K562 (cell line): ENCODE results near the gene HMG20B. TPM values are rescaled to one million over a fixed set of nuclear protein-coding genes. Genes with fewer than 3 reads are reported as not detected.

Source experiments
- ATAC-seq: fragments of 200-7000 bp; cut with Tn5 transposase; 3 replicates; pipeline ENCODE4 v1.9.1; 2020; ENCODE audit warnings: moderate library complexity
- BruUV-seq: library from RNA; stranded (reverse); fragments of 400-500 nt; replicated peaks from 2 replicates; lab custom pipeline; 2021; lab: Mats Ljungman, UMichigan
- CTCF ChIA-PET: fragments of 300-600 bp; formaldehyde crosslinking; extraction: SDS; loops from one replicate; lab custom pipeline; 2021; ENCODE audit warnings: low intra/inter-chr PET ratio; lab: Yijun Ruan, JAX
- POLR2A ChIA-PET: fragments of 300-600, 350-650 bp; sonication (Branson Sonifier 250); formaldehyde crosslinking; extraction: SDS; loops from one replicate; lab custom pipeline; 2021; ENCODE audit warnings: antibody characterized with exemption, inconsistent platforms; lab: Yijun Ruan, JAX
- DNase-seq, 4 experiments: peaks; one replicate each; pipeline versions ENCODE4 v3.0.0 to v3.0.0-alpha.2; 2011 to 2018; ENCODE audit warnings: low spot score in 3 of 4, mixed read lengths in 3 of 4; ENCODE audit errors: extremely low read depth in 1 of 4
- FAIRE-seq: peaks from 2 replicates; lab custom pipeline; 2011; peaks lifted over from hg19 to GRCh38; lab: Jason Lieb, UNC
- H2AFZ ChIP-seq: 2 replicates; pipeline ENCODE4 v1.6.0; 2011; ENCODE audit warnings: low read depth, low read length, control low read depth, inconsistent platforms
- H3K27ac ChIP-seq: fragments of 200-600 bp; 3 replicates; pipeline ENCODE4 v1.8.0; 2011; ENCODE audit warnings: low read depth, mild to moderate bottlenecking, control low read depth, inconsistent platforms, low read length, moderate library complexity, mixed read lengths; ENCODE audit errors: extremely low read depth
- H3K27me3 ChIP-seq, 2 experiments: fragments of 300-600 bp in 1 of 2; 2 replicates in 1 of 2; 3 replicates in 1 of 2; pipeline versions ENCODE4 v1.6.0 to v1.8.0; 2011; ENCODE audit warnings: inconsistent platforms in 2 of 2, low read length in 2 of 2, mild to moderate bottlenecking in 1 of 2, mixed read lengths in 1 of 2, moderate library complexity in 1 of 2; ENCODE audit not compliant: control insufficient read depth in 2 of 2, insufficient read depth in 2 of 2
- H3K36me3 ChIP-seq: fragments of 300-600 bp; 3 replicates; pipeline ENCODE4 v1.8.0; 2011; ENCODE audit warnings: mild to moderate bottlenecking, low read length, inconsistent platforms; ENCODE audit not compliant: control insufficient read depth, insufficient read depth
- H3K4me1 ChIP-seq, 2 experiments: fragments of 200-600 bp in 1 of 2; replicated peaks in 1 of 2; 2 replicates in 1 of 2; 3 replicates in 1 of 2; pipeline versions ENCODE4 v1.5.1 to v1.8.0; 2011; ENCODE audit warnings: inconsistent platforms in 2 of 2, low read length in 2 of 2, mild to moderate bottlenecking in 1 of 2, mixed read lengths in 1 of 2, moderate library complexity in 1 of 2; ENCODE audit not compliant: control insufficient read depth in 2 of 2, insufficient read depth in 2 of 2
- H3K4me2 ChIP-seq: 2 replicates; pipeline ENCODE4 v1.6.1; 2011; ENCODE audit warnings: low read length, control low read depth, inconsistent platforms, mixed read lengths; ENCODE audit not compliant: insufficient read depth
- H3K4me3 ChIP-seq: fragments of 200-600 bp; sonication (generic), shearing (Covaris generic); 2 replicates; pipeline ENCODE4 v1.5.1; 2016; ENCODE audit warnings: control low read depth, inconsistent platforms
- H3K79me2 ChIP-seq: fragments of 200-600 bp; 3 replicates; pipeline ENCODE4 v1.8.0; 2011; ENCODE audit warnings: low read length, inconsistent platforms; ENCODE audit not compliant: control insufficient read depth, insufficient read depth
- H3K9ac ChIP-seq, 2 experiments: 2 replicates each; pipeline versions ENCODE4 v1.6.0 to v1.6.1; 2011; ENCODE audit warnings: low read depth in 2 of 2, low read length in 2 of 2, control low read depth in 1 of 2, inconsistent platforms in 1 of 2, mild to moderate bottlenecking in 1 of 2, mixed read lengths in 1 of 2; ENCODE audit not compliant: insufficient read depth in 1 of 2
- H3K9me1 ChIP-seq: one replicate; pipeline ENCODE4 v1.6.0; 2011; ENCODE audit warnings: inconsistent platforms, mild to moderate bottlenecking, low read length, moderate library complexity; ENCODE audit not compliant: control insufficient read depth, insufficient read depth
- H3K9me3 ChIP-seq: replicated peaks from 2 replicates; pipeline ENCODE4 v1.5.1; 2011; ENCODE audit warnings: low read depth, low read length, inconsistent platforms; ENCODE audit not compliant: control insufficient read depth, insufficient read depth
- H4K20me1 ChIP-seq: replicated peaks from 2 replicates; pipeline ENCODE4 v1.6.1; 2011; ENCODE audit warnings: low read length, inconsistent platforms, mixed read lengths; ENCODE audit not compliant: control insufficient read depth, insufficient read depth
- POLR2G ChIP-seq: fragments of 200-400 bp; formaldehyde crosslinking; IDR thresholded peaks from 2 replicates; pipeline ENCODE4 v1.6.1; 2017; ENCODE audit warnings: low read depth, mild to moderate bottlenecking, antibody characterized with exemption, low read length, moderate library complexity
- REST ChIP-seq, 2 experiments: fragments of 450-650 bp; formaldehyde crosslinking in 1 of 2; IDR thresholded peaks; 2 replicates each; pipeline versions ENCODE4 v1.4.0 to v1.6.1; 2014 to 2020; ENCODE audit warnings: mild to moderate bottlenecking in 2 of 2, borderline replicate concordance in 1 of 2, low read depth in 1 of 2
- SNRNP70 ChIP-seq: fragments of 200-400 bp; formaldehyde crosslinking; optimal IDR thresholded peaks from 2 replicates; pipeline ENCODE3; 2017; ENCODE audit warnings: low read depth, low read length
- ZNF174 ChIP-seq: fragments of 250-450 bp; sonication (Bioruptor Pico); IDR thresholded peaks from 2 replicates; pipeline ENCODE4 v1.4.0; 2020; ENCODE audit warnings: mild to moderate bottlenecking
- WGBS: fragments of 100-300 bp; shearing (Covaris generic); methylation state at CpG from one replicate; pipeline ENCODE4 v1.1.6; 2016; ENCODE audit warnings: low coverage, mixed read lengths; ENCODE audit not compliant: insufficient coverage; ENCODE audit errors: missing lambda C conversion rate; 5-methylcytosine and 5-hydroxymethylcytosine counted together
- in situ Hi-C: fragments of 300-500 bp; cut with MboI; formaldehyde crosslinking; loops from 4 replicates; pipeline ENCODE4 v1.15.0; 2018; ENCODE audit warnings: inconsistent platforms, mixed read lengths
- intact Hi-C: fragments of 100-400 bp; cut with micrococcal nuclease; formaldehyde crosslinking; loops from 2 replicates; pipeline ENCODE4 v1.14.2; 2022
- polyA plus RNA-seq, 8 experiments: library from polyadenylated mRNA; depleted of rRNA in 4 of 8; stranded (reverse) in 5 of 8; unstranded in 3 of 8; fragments of >200 nt; fragmentation: Nextera tagmentation in 2 of 8; fragmentation: Illumina TruSeq in 1 of 8; extraction: Ambion mirVana in 2 of 8; extraction: Trizol in 1 of 8; gene quantifications; 2 replicates each; pipeline versions ENCODE4 v1.2.1 to v1.2.3, GENCODE V29; 2011 to 2014; ENCODE audit warnings: inconsistent platforms in 1 of 8, missing spikeins in 1 of 8
- total RNA-seq, 7 experiments: library from RNA; depleted of rRNA in 6 of 7; stranded (reverse); fragments of >200 nt in 6 of 7; fragmentation: Illumina TruSeq in 2 of 7; extraction: Trizol in 2 of 7; gene quantifications; 2 replicates each; pipeline versions ENCODE4 v1.2.1 to v1.2.3, GENCODE V29; 2011 to 2021; ENCODE audit warnings: low replicate concordance in 1 of 7

HMG20B gene
- total and polyA plus RNA-seq, 9 of the 15 experiments (the other 6 are each of a cell fraction or from before 2014, with no cell fraction given) = 0.35 to 172 (median 38.6) TPM

GRCh38 chr19:3524904-3525451 is 47.8 kb upstream of the HMG20B start:
- BruUV-seq = no TSS peak
- ChIA-PET CTCF (no interaction called here), POLR2A (no interaction called here)
- Histone ChIP-seq H4K20me1 (peaks cover 12% of the 10 kb centered on the region; the same call in 1 of the 2 replicates), H3K79me2 (peaks cover 33% of the 10 kb centered on the region), H3K27me3 (no peaks in the 10 kb centered on the region), H3K9me3 (no peaks in the 10 kb centered on the region), H2AFZ (no peak overlapping the region), H3K9me1 (peaks cover 2% of the 10 kb centered on the region), H3K36me3 (peaks cover 53% of the 10 kb centered on the region; the same call in 1 of the 3 replicates), H3K4me2 (no peak overlapping the region), H3K4me1 (peaks cover 14 to 67% of the 10 kb centered on the region in 2 experiments), H3K4me3 (no peak overlapping the region), H3K9ac (no peak overlapping the region; a peak in 1 of 4 replicates), H3K27ac (no peak overlapping the region)
- 95% methylated on average over 19 of the region's 20 CpGs for WGBS
- intact Hi-C loops (no loop called here), in situ Hi-C loops (no loop called here)
- FAIRE-seq (no peak), DNase-seq (no peak), ATAC-seq (no peak)
- no peak for TF ChIP-seq SNRNP70
- 0 out of 2 replicates have a peak, but pooled peaks have one; percentile 16 for TF ChIP-seq POLR2G
- TF ChIP-seq REST (IDR thresholded peaks at IDR 0.05; ENCODE audit: borderline replicate concordance) = no peak
- TF ChIP-seq REST (CRISPR knock-in tag; IDR thresholded peaks at IDR 0.05; ENCODE audit: low read depth) = no peak
- TF ChIP-seq ZNF174 (CRISPR knock-in tag) = no peak
